ENCODE data around the gene MSGN1.

Gene MSGN1

GRCh38 chr2:17816396-17817245, at the start of gene MSGN1:
Gene MSGN1, plus strand, starts transcription at chr2:17816460. Its CDS starts 59 bp downstream, at chr2:17816519.
- in situ Hi-C loops (cut with HindIII; ENCODE audit: low sequenced_read_pairs) = no loop called here

GRCh38 chr2:17768894-17769293, 47.4 kb upstream of the MSGN1 start:
- in situ Hi-C loops (cut with HindIII; ENCODE audit: low sequenced_read_pairs) = no loop called here

- in situ Hi-C loops (cut with HindIII; ENCODE audit: low sequenced_read_pairs) = no loop called here
Observed at GRCh38 chr2:17771956-17772355, 44.3 kb upstream of the MSGN1 start.

GRCh38 chr2:17772532-17772931, 43.7 kb upstream of the MSGN1 start:
- in situ Hi-C loops (cut with HindIII; ENCODE audit: low sequenced_read_pairs) = no loop called here

GRCh38 chr2:17780546-17780945, 35.7 kb upstream of the MSGN1 start:
- in situ Hi-C loops (cut with HindIII; ENCODE audit: low sequenced_read_pairs) = no loop called here

- in situ Hi-C loops (cut with HindIII; ENCODE audit: low sequenced_read_pairs) = no loop called here
Observed at GRCh38 chr2:17781482-17781881, 34.8 kb upstream of the MSGN1 start.

- in situ Hi-C loops (cut with HindIII; ENCODE audit: low sequenced_read_pairs) = no loop called here
Observed at GRCh38 chr2:17786727-17787126, 29.5 kb upstream of the MSGN1 start.

GRCh38 chr2:17788773-17789172, 27.5 kb upstream of the MSGN1 start:
- in situ Hi-C loops (cut with HindIII; ENCODE audit: low sequenced_read_pairs) = no loop called here

GRCh38 chr2:17790536-17790935, 25.7 kb upstream of the MSGN1 start:
- in situ Hi-C loops (cut with HindIII; ENCODE audit: low sequenced_read_pairs) = no loop called here

- in situ Hi-C loops (cut with HindIII; ENCODE audit: low sequenced_read_pairs) = no loop called here
Observed at GRCh38 chr2:17791121-17791816, 25.0 kb upstream of the MSGN1 start.

GRCh38 chr2:17791817-17792130, 24.5 kb upstream of the MSGN1 start:
- in situ Hi-C loops (cut with HindIII; ENCODE audit: low sequenced_read_pairs) = no loop called here

GRCh38 chr2:17792515-17792914, 23.7 kb upstream of the MSGN1 start:
- in situ Hi-C loops (cut with HindIII; ENCODE audit: low sequenced_read_pairs) = no loop called here

- in situ Hi-C loops (cut with HindIII; ENCODE audit: low sequenced_read_pairs) = no loop called here
Observed at GRCh38 chr2:17793296-17793695, 23.0 kb upstream of the MSGN1 start.

GRCh38 chr2:17793803-17794354, 22.4 kb upstream of the MSGN1 start:
- in situ Hi-C loops (cut with HindIII; ENCODE audit: low sequenced_read_pairs) = no loop called here

- in situ Hi-C loops (cut with HindIII; ENCODE audit: low sequenced_read_pairs) = no loop called here
Observed at GRCh38 chr2:17795309-17795708, 21.0 kb upstream of the MSGN1 start.

GRCh38 chr2:17798338-17798737, 17.9 kb upstream of the MSGN1 start:
- in situ Hi-C loops (cut with HindIII; ENCODE audit: low sequenced_read_pairs) = no loop called here

GRCh38 chr2:17799301-17800120, 16.7 kb upstream of the MSGN1 start:
- in situ Hi-C loops (cut with HindIII; ENCODE audit: low sequenced_read_pairs) = no loop called here

- in situ Hi-C loops (cut with HindIII; ENCODE audit: low sequenced_read_pairs) = no loop called here
Observed at GRCh38 chr2:17800219-17800618, 16.0 kb upstream of the MSGN1 start.

GRCh38 chr2:17800693-17801458, 15.4 kb upstream of the MSGN1 start:
- in situ Hi-C loops (cut with HindIII; ENCODE audit: low sequenced_read_pairs) = no loop called here

GRCh38 chr2:17803497-17803896, 12.8 kb upstream of the MSGN1 start:
- in situ Hi-C loops (cut with HindIII; ENCODE audit: low sequenced_read_pairs) = no loop called here

All from endothelial cell of hepatic sinusoid (primary cell).